ENCODE data around the gene ITM2A. TPM values are rescaled to one million over a fixed set of nuclear protein-coding genes. Genes with fewer than 3 reads are reported as not detected.

Gene ITM2A
- total RNA-seq, 1 experiment from 2014 or later: not detected

Other genes with a start within 250 kb of the ITM2A start
- not detected in 2 replicates for gene GPR174, start 222.6 kb downstream of the ITM2A start, total RNA-seq (2014; rRNA removed; shearing (Covaris generic))

Measured in A172 (cell line).